PFSK-1 (cell line): ENCODE data around the gene PKMYT1.

Source experiments
- FOXP2 ChIP-seq: optimal IDR thresholded peaks from 2 replicates; pipeline ENCODE3; 2011; ENCODE audit warnings: borderline replicate concordance, control low read depth, inconsistent platforms; ENCODE audit not compliant: insufficient read depth; ENCODE audit errors: extremely low read length, extremely low read depth
- POLR2AphosphoS5 ChIP-seq: IDR thresholded peaks from 2 replicates; pipeline ENCODE4 v1.6.1; 2012; ENCODE audit warnings: low read depth, mild to moderate bottlenecking, control low read depth, low read length, moderate library complexity
- SIN3A ChIP-seq: IDR thresholded peaks from 2 replicates; pipeline ENCODE4 v1.6.1; 2012; ENCODE audit warnings: mild to moderate bottlenecking, low read length, moderate library complexity, borderline replicate concordance; ENCODE audit not compliant: insufficient read depth
- TAF1 ChIP-seq: IDR thresholded peaks from 2 replicates; pipeline ENCODE4 v1.6.1; 2012; ENCODE audit warnings: low read length, control low read depth, borderline replicate concordance; ENCODE audit not compliant: insufficient read depth
- TF ChIP-seq, protein P1 (sequence below), 2 experiments: IDR thresholded peaks; 2 replicates each; pipeline versions ENCODE4 v1.6.1 to v1.8.0; 2011 to 2012; ENCODE audit warnings: low read depth in 2 of 2, low read length in 2 of 2, control low read depth in 1 of 2, inconsistent platforms in 1 of 2, mild to moderate bottlenecking in 1 of 2, moderate library complexity in 1 of 2; ENCODE audit not compliant: insufficient read depth in 1 of 2

- TF ChIP-seq, protein P1, sequence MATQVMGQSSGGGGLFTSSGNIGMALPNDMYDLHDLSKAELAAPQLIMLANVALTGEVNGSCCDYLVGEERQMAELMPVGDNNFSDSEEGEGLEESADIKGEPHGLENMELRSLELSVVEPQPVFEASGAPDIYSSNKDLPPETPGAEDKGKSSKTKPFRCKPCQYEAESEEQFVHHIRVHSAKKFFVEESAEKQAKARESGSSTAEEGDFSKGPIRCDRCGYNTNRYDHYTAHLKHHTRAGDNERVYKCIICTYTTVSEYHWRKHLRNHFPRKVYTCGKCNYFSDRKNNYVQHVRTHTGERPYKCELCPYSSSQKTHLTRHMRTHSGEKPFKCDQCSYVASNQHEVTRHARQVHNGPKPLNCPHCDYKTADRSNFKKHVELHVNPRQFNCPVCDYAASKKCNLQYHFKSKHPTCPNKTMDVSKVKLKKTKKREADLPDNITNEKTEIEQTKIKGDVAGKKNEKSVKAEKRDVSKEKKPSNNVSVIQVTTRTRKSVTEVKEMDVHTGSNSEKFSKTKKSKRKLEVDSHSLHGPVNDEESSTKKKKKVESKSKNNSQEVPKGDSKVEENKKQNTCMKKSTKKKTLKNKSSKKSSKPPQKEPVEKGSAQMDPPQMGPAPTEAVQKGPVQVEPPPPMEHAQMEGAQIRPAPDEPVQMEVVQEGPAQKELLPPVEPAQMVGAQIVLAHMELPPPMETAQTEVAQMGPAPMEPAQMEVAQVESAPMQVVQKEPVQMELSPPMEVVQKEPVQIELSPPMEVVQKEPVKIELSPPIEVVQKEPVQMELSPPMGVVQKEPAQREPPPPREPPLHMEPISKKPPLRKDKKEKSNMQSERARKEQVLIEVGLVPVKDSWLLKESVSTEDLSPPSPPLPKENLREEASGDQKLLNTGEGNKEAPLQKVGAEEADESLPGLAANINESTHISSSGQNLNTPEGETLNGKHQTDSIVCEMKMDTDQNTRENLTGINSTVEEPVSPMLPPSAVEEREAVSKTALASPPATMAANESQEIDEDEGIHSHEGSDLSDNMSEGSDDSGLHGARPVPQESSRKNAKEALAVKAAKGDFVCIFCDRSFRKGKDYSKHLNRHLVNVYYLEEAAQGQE (IDR thresholded peaks at IDR 0.05; ENCODE audit: insufficient read depth in 1 of 2, low read depth in 2 of 2, low read length in 2 of 2) = no peak
- no peak for TF ChIP-seq POLR2AphosphoS5
- no peak for TF ChIP-seq TAF1
- no peak for TF ChIP-seq FOXP2
- no peak for TF ChIP-seq SIN3A
Observed at GRCh38 chr16:2925951-2926649, 54.1 kb downstream of the PKMYT1 start.
